Inflammatory macrophage treated with lipopolysaccharide for 4 hours (primary cell): ENCODE data around the gene OR7A10.
"Not testable (repeated sequence)": the region's sequence is repeated elsewhere in the genome, so short reads cannot be mapped to it uniquely, and the experiment has no call there.

ENCODE experiments used
- DNase-seq: peaks from one replicate; pipeline ENCODE4 v3.0.0-alpha.2; 2020

Gene OR7A10

GRCh38 chr19:14792250-14792649 lies 56.5 kb downstream of the OR7A10 start:
- not testable (repeated sequence) for DNase-seq
